Activated CD4-positive, alpha-beta T cell treated with anti-CD3 and anti-CD28 coated beads, Interleukin-2, amount 50 U/mL, for 4 hours (primary cell): Measurements from ENCODE around the gene OXA1L.
"Not testable (repeated sequence)": the region's sequence is repeated elsewhere in the genome, so short reads cannot be mapped to it uniquely, and the experiment has no call there.

Experiments
- DNase-seq, 2 experiments: peaks; one replicate each; pipeline ENCODE4 v3.0.0-alpha.2; 2020

OXA1L gene

DNA sequence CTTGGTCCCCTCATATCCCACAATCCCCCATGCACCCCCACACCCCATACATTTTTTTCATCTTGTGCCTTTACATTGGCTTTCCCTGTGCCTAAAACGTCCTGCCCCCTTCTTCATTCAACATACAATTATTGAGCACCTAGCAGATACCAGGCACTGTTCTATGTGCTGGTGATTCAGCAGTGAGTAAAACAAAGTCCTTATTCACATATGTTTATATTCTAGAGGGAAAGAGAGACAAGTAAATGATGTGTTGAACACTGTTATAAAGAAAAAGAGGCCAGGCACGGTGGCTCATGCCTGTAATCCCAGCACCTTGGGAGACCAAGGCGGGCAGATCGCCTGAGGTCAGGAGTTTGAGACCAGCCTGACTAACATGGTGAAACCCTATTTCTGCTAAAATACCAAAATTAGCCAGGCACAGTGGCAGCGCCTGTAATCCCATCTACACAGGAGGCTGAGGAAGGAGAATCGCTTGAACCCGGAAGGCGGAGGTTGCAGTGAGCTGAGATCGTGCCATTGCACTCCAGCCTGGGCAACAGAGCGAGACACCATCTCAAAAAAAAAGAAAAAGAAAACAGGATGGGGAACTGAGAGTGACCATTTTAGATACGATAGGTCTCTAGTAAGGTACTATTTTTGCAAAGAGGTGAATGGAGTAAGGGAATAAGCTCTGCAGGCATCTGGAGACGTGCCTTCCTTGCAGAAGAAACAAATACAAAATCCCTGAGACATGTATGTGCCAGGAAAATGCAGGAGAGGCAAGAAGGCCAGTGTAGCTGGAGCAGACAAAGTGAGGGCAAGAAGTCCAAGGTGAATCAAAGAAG lies 36.6 kb downstream of the OXA1L start:
- no peak for DNase-seq

DNA sequence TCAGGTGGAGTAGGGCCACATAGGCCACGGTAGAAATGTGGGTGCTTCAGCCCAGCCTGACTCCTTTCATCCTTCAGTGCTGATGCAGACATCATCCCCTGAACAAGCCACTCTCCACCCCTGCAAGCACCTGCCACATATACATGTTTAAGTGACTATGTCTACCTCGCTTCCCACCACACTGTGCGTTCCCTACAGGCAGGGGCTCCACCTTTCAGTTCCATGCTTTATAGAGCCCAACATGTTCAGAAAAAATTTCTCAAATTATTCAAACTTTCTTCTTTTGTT lies 37.1 kb downstream of the OXA1L start:
- no peak for DNase-seq

GRCh38 chr14:22805235-22805634 lies 38.7 kb downstream of the OXA1L start:
- not testable (repeated sequence) for DNase-seq

- DNase-seq = no peak
Measured at GRCh38 chr14:22807432-22808087, 41.1 kb downstream of the OXA1L start.

DNA sequence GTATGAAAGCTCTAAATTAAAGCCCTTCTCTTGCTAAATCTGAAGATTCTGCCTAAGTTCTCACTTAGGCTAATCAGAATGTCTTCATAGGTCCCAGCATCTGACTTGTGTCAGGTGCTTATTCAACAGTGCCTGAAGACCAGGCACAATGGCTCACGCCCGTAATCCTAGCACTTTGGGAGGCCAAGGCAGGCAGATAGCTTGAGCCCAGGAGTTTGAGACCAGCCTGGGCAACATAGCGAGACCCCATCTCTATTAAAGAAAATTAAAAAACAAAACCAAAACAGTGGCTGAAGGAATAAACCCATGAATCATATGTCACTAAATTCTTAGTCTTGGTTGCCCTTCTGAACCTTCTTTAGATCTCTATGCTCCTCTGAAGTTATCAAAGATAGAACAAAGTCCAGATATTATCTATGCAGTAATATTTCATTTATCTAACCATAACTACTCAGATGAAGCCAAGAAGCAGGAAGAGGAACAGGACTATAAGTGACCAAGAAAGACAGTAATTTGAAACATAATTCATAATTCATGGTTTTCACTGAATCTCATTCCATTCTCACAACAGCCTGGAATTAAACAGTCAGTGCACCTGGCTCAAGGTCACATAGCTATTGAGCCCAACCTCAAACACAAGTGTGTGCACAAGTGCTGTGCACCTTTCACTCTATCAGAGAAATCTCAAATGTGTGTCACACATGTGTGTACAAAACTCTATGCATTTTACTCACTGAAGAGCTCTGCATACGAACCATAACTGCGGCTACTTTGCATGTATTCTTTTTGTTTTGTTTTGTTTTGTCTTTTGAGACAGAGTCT lies 42.1 kb downstream of the OXA1L start:
- no peak for DNase-seq

DNA sequence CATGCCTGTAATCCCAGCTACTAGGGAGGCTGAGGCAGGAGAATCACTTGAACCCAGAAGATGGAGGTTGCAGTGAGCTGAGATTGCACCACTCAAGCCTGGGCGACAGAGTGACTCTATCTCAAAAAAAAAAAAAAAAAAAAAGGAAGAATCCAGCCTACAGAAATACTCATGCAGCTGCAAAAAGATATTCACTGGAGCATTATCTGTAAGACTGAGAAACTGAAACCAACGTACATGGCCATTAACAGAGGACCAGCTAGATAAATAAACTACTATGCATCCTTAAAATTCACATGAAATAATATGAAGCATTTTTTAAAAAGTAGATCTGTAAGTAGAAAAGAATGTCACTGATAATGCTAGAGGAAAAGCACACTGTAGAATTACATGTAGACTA lies 45.2 kb downstream of the OXA1L start:
- DNase-seq = no peak

- no peak for DNase-seq
Measured at GRCh38 chr14:22812744-22813143, 46.3 kb downstream of the OXA1L start.

- no peak for DNase-seq
Measured at GRCh38 chr14:22813145-22813544, 46.7 kb downstream of the OXA1L start.

GRCh38 chr14:22814373-22814772 lies 47.9 kb downstream of the OXA1L start:
- DNase-seq = no peak

DNA sequence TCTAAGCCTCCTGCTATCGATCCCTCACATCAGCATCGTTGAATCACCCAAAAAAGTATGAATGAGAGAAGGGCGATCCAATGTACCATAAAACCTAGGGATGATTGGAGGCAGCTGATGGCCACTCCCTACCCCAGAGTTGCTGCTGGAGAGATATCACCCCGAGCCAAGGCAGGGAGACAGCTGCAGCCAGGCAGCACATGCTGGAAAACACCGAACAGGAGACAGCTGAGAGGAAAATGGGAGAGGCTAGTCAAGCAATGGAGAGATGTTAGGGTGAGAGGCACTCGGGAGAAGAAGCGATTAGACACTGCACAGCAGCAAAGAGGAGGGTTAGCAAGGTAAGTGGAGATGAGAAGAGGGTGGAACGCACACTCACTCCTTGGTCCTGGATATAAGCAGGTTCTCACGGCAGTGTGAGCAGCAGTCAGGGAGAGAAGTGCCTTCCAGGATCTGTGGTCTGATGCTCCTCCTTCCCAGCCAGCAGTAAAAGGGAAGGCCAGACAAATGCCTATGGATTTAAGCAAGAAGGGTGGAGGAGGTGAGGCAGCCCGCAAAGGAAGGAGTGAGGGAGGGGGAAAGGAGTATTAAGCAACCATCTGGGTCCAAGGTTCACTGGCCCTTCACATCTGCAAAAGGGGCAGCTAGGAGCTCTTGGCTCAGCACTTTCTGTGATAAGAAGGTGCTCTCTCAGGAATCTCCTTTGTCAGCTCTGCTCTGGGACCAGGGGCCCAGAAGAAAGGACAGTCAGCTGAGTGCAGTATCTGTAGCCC lies 48.6 kb downstream of the OXA1L start, which contains the start of gene SLC7A7:
TSS of gene SLC7A7 (minus strand) at position 495 of the 773 bp plus-strand sequence. CDS start 2,037 bp downstream, outside the sequence.
- no peak for DNase-seq

- DNase-seq = no peak
Measured at GRCh38 chr14:22819151-22819988, 52.9 kb downstream of the OXA1L start.

DNA sequence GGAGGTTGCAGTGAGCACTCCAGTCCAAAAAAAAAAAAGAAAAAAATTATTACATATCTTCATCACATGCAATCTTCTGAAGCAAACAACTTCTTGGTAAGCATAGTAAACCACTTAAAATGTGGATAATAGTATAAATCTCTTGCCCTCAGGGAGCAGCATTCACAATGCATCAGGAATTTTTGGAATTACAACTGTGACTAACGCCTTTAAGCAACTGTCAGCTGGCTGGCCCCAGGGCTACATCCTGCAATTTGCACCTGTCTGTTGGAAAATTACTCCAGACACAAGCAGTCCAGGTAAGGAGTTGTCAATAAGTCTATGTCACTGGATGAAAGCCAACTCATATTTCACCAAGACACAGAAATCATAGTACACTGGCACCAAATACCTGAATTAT lies 54.2 kb downstream of the OXA1L start:
- DNase-seq = no peak

DNA sequence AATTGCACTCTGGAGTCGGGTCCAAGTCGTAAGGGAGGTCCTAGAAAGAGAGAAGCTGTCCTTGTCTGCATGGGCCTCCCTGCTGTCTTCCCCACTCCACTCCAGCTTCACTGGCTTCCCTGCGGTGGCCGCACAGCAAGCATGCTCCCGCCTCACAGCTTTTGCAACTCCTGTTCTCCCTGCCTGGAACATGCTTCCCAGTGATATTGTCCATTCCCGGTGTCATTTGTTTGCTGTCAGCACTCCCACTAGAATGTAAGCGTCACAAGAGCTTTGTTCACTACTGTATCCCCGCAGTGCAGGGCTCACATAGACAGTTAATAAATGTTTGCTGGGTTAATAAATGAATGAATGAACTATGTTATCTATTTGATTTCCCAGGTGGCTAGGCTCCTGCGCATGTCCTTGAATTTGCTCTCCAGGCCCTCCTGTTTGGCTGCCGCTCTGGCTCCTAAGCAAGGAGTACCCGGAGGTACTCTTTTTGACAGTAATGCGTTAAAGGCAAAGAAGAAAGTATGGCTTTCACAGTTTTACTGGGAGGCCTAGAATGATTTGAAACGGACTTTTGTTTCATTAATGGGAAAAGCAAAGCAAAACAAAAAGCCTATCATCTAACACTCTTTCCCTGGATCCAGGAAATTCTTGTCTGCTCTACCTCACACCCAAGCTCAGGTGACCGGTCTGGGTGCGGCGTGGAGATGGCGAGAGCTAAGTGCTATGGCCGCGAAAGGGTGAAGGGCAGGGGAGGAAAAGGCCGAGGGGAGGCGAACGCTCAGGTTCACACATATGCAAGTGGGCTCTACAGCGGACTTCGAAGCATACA lies 54.9 kb downstream of the OXA1L start:
- no peak for DNase-seq

- DNase-seq = no peak
Measured at GRCh38 chr14:22822016-22822570, 55.6 kb downstream of the OXA1L start.
